Activated CD4-positive, alpha-beta memory T cell treated with anti-CD3 and anti-CD28 coated beads, Interleukin-2, amount 10 ng/mL, durations not matched to agents 7 days and 5 days (primary cell): ENCODE results near the gene CCDC51. TPM values are rescaled to one million over a fixed set of nuclear protein-coding genes. Genes with fewer than 3 reads are reported as not detected.

Experiments used
- CTCF ChIA-PET: fragments of 350-600 bp; sonication (Branson Sonifier 250); formaldehyde crosslinking; loops from one replicate; lab custom pipeline; 2021; ENCODE audit warnings: antibody characterized with exemption, inconsistent platforms; lab: Charles Lee
- POLR2A ChIA-PET: fragments of 350-600 bp; sonication (Branson Sonifier 250); formaldehyde crosslinking; loops from one replicate; lab custom pipeline; 2021; ENCODE audit warnings: antibody characterized with exemption; lab: Charles Lee
- DNase-seq: peaks from one replicate; pipeline ENCODE4 v3.0.0-alpha.2; 2020
- H3K27ac Mint-ChIP-seq: one replicate; pipeline ENCODE4 v1.8.0; 2021; ENCODE audit warnings: mild to moderate bottlenecking, mixed read lengths
- H3K27me3 Mint-ChIP-seq: one replicate; pipeline ENCODE4 v1.8.0; 2021; ENCODE audit warnings: mixed read lengths
- H3K36me3 Mint-ChIP-seq: one replicate; pipeline ENCODE4 v1.8.0; 2021; ENCODE audit warnings: low read depth, mixed read lengths
- H3K4me1 Mint-ChIP-seq: one replicate; pipeline ENCODE4 v1.8.0; 2021; ENCODE audit warnings: mixed read lengths
- H3K4me3 Mint-ChIP-seq: one replicate; pipeline ENCODE4 v1.8.0; 2021; ENCODE audit warnings: mild to moderate bottlenecking, mixed read lengths
- H3K9me3 Mint-ChIP-seq: one replicate; pipeline ENCODE4 v1.8.0; 2021; ENCODE audit warnings: mixed read lengths
- total RNA-seq, 2 experiments: library from RNA; stranded (reverse); gene quantifications; one replicate each; pipeline ENCODE4 v1.2.3, GENCODE V29; 2021

CCDC51 gene
- total RNA-seq, 2 experiments from 2014 or later, result 14.9 to 17.5 TPM

- ChIA-PET CTCF (interaction anchor here (1.8 to 4.2 kb wide), 2 partner anchors 12 to 23 kb away, joined by 7 to 25 read pairs; no protein-coding TSS in a partner anchor), POLR2A (interaction anchor here (0.6 kb wide), 1 partner anchor 108 kb away, joined by 3 read pairs; no protein-coding TSS in a partner anchor)
- Mint-ChIP-seq H3K36me3 (no peaks in the 10 kb centered on the region), H3K27ac (no peak overlapping the region), H3K4me1 (peaks cover 3% of the 10 kb centered on the region), H3K4me3 (no peak overlapping the region), H3K9me3 (no peaks in the 10 kb centered on the region), H3K27me3 (peaks cover 18% of the 10 kb centered on the region)
- DNase-seq, result no peak
These were observed 15.8 kb downstream of the CCDC51 start for GRCh38 chr3:48423883-48424695.

GRCh38 chr3:48423241-48423882 lies 16.6 kb downstream of the CCDC51 start:
- Mint-ChIP-seq H3K27ac (no peak overlapping the region), H3K27me3 (peaks cover 15% of the 10 kb centered on the region), H3K4me3 (no peak overlapping the region), H3K4me1 (peaks cover 3% of the 10 kb centered on the region), H3K9me3 (no peaks in the 10 kb centered on the region), H3K36me3 (no peaks in the 10 kb centered on the region)
- POLR2A ChIA-PET, result interaction anchor here (0.6 kb wide), 1 partner anchor 109 kb away, joined by 3 read pairs; no protein-coding TSS in a partner anchor
- CTCF ChIA-PET, result interaction anchor here (1.8 to 4.2 kb wide), 2 partner anchors 12 to 22 kb away, joined by 7 to 25 read pairs; no protein-coding TSS in a partner anchor
- no peak for DNase-seq

GRCh38 chr3:48422681-48423080 lies 17.2 kb downstream of the CCDC51 start:
- Mint-ChIP-seq H3K4me3 (no peak overlapping the region), H3K9me3 (no peaks in the 10 kb centered on the region), H3K27me3 (peaks cover 9% of the 10 kb centered on the region), H3K27ac (no peak overlapping the region), H3K36me3 (no peaks in the 10 kb centered on the region), H3K4me1 (no peaks in the 10 kb centered on the region)
- POLR2A ChIA-PET, result no interaction called here
- DNase-seq, result no peak
- CTCF ChIA-PET, result interaction anchor here (1.5 to 4.2 kb wide), 3 partner anchors 13 to 22 kb away, joined by 3 to 25 read pairs (median 7); no protein-coding TSS in a partner anchor

GRCh38 chr3:48422272-48422671 lies 17.6 kb downstream of the CCDC51 start:
- Mint-ChIP-seq H3K36me3 (no peaks in the 10 kb centered on the region), H3K4me1 (no peaks in the 10 kb centered on the region), H3K4me3 (no peak overlapping the region), H3K27ac (no peak overlapping the region), H3K27me3 (peaks cover 4% of the 10 kb centered on the region), H3K9me3 (no peaks in the 10 kb centered on the region)
- POLR2A ChIA-PET, result no interaction called here
- DNase-seq, result no peak
- CTCF ChIA-PET, result interaction anchor here (1.5 to 4.2 kb wide), 3 partner anchors 14 to 21 kb away, joined by 3 to 25 read pairs (median 7); no protein-coding TSS in a partner anchor

- Mint-ChIP-seq H3K9me3 (no peaks in the 10 kb centered on the region), H3K36me3 (no peaks in the 10 kb centered on the region), H3K27me3 (no peaks in the 10 kb centered on the region), H3K4me3 (no peak overlapping the region), H3K4me1 (no peaks in the 10 kb centered on the region), H3K27ac (no peak overlapping the region)
- POLR2A ChIA-PET, result no interaction called here
- no peak for DNase-seq
- CTCF ChIA-PET, result interaction anchor here (4.2 kb wide), 1 partner anchor 15 kb away, joined by 25 read pairs; no protein-coding TSS in a partner anchor
These were observed 19.4 kb downstream of the CCDC51 start for GRCh38 chr3:48420561-48420960.

GRCh38 chr3:48419597-48419996 lies 20.3 kb downstream of the CCDC51 start:
- POLR2A ChIA-PET, result no interaction called here

GRCh38 chr3:48419149-48419548 lies 20.8 kb downstream of the CCDC51 start:
- Mint-ChIP-seq H3K27me3 (no peaks in the 10 kb centered on the region), H3K4me3 (no peak overlapping the region), H3K36me3 (no peaks in the 10 kb centered on the region), H3K27ac (no peak overlapping the region), H3K4me1 (no peaks in the 10 kb centered on the region), H3K9me3 (no peaks in the 10 kb centered on the region)
- CTCF ChIA-PET, result interaction anchor here (0.8 to 4.7 kb wide), 3 partner anchors 17 to 130 kb away, joined by 3 to 26 read pairs (median 3); partner anchors contain the start of genes CCDC51 and TMA7
- POLR2A ChIA-PET, result interaction anchor here (1.0 kb wide), 1 partner anchor 12 kb away, joined by 3 read pairs; no protein-coding TSS in a partner anchor
- no peak for DNase-seq

More at GRCh38 chr3:48419597-48419996, 20.3 kb downstream of the CCDC51 start:
- H3K4me3 Mint-ChIP-seq, result no peak overlapping the region
- CTCF ChIA-PET, result interaction anchor here (4.7 kb wide), 1 partner anchor 17 kb away, joined by 26 read pairs; no protein-coding TSS in a partner anchor
- H3K4me1 Mint-ChIP-seq, result no peaks in the 10 kb centered on the region
- no peaks in the 10 kb centered on the region for H3K9me3 Mint-ChIP-seq
- no peak for DNase-seq
- no peak overlapping the region for H3K27ac Mint-ChIP-seq
- no peaks in the 10 kb centered on the region for H3K27me3 Mint-ChIP-seq
- no peaks in the 10 kb centered on the region for H3K36me3 Mint-ChIP-seq

GRCh38 chr3:48418651-48419050 lies 21.3 kb downstream of the CCDC51 start:
- DNase-seq, result no peak
- CTCF ChIA-PET, result interaction anchor here (0.8 to 4.7 kb wide), 3 partner anchors 18 to 130 kb away, joined by 3 to 26 read pairs (median 3); partner anchors contain the start of genes CCDC51 and TMA7
- H3K4me1 Mint-ChIP-seq, result no peaks in the 10 kb centered on the region
- no peaks in the 10 kb centered on the region for H3K9me3 Mint-ChIP-seq
- no peak overlapping the region for H3K4me3 Mint-ChIP-seq
- H3K27ac Mint-ChIP-seq, result no peak overlapping the region
- H3K27me3 Mint-ChIP-seq, result no peaks in the 10 kb centered on the region
- H3K36me3 Mint-ChIP-seq, result no peaks in the 10 kb centered on the region
- POLR2A ChIA-PET, result interaction anchor here (1.0 kb wide), 1 partner anchor 11 kb away, joined by 3 read pairs; no protein-coding TSS in a partner anchor

- ChIA-PET POLR2A (interaction anchor here (1.0 kb wide), 1 partner anchor 11 kb away, joined by 3 read pairs; no protein-coding TSS in a partner anchor), CTCF (interaction anchor here (1.1 to 4.7 kb wide), 2 partner anchors 18 to 131 kb away, joined by 3 to 26 read pairs; no protein-coding TSS in a partner anchor)
- Mint-ChIP-seq H3K9me3 (no peaks in the 10 kb centered on the region), H3K36me3 (no peaks in the 10 kb centered on the region), H3K27me3 (no peaks in the 10 kb centered on the region), H3K27ac (no peak overlapping the region), H3K4me1 (no peaks in the 10 kb centered on the region), H3K4me3 (no peak overlapping the region)
- DNase-seq, result no peak
These were observed 21.8 kb downstream of the CCDC51 start for GRCh38 chr3:48418140-48418539.

- Mint-ChIP-seq H3K4me3 (no peak overlapping the region), H3K27ac (no peak overlapping the region), H3K27me3 (no peaks in the 10 kb centered on the region), H3K9me3 (no peaks in the 10 kb centered on the region), H3K4me1 (no peaks in the 10 kb centered on the region), H3K36me3 (no peaks in the 10 kb centered on the region)
- ChIA-PET POLR2A (no interaction called here), CTCF (interaction anchor here (4.7 kb wide), 1 partner anchor 19 kb away, joined by 26 read pairs; no protein-coding TSS in a partner anchor)
- no peak for DNase-seq
These were observed 22.3 kb downstream of the CCDC51 start for GRCh38 chr3:48417529-48418108.

GRCh38 chr3:48416546-48416945 lies 23.4 kb downstream of the CCDC51 start:
- ChIA-PET CTCF (interaction anchor here (4.7 kb wide), 1 partner anchor 20 kb away, joined by 26 read pairs; no protein-coding TSS in a partner anchor), POLR2A (no interaction called here)
- DNase-seq, result no peak
- Mint-ChIP-seq H3K27me3 (no peaks in the 10 kb centered on the region), H3K4me3 (no peak overlapping the region), H3K9me3 (no peaks in the 10 kb centered on the region), H3K36me3 (no peaks in the 10 kb centered on the region), H3K4me1 (no peaks in the 10 kb centered on the region), H3K27ac (no peak overlapping the region)

- no peaks in the 10 kb centered on the region for H3K9me3 Mint-ChIP-seq
- no peaks in the 10 kb centered on the region for H3K4me1 Mint-ChIP-seq
- no peaks in the 10 kb centered on the region for H3K27me3 Mint-ChIP-seq
- DNase-seq, result no peak
- no peak overlapping the region for H3K27ac Mint-ChIP-seq
- H3K36me3 Mint-ChIP-seq, result no peaks in the 10 kb centered on the region
- H3K4me3 Mint-ChIP-seq, result no peak overlapping the region
- ChIA-PET POLR2A (no interaction called here), CTCF (interaction anchor here (1.1 to 4.7 kb wide), 3 partner anchors 20 to 133 kb away, joined by 4 to 26 read pairs (median 4); partner anchors contain the start of gene CCDC51)
These were observed 23.8 kb downstream of the CCDC51 start for GRCh38 chr3:48416091-48416505.
